Tibial nerve (tissue), 4 donors: ENCODE measurements around the gene PDE3B.
"Not testable (repeated sequence)": the region's sequence is repeated elsewhere in the genome, so short reads cannot be mapped to it uniquely, and the experiment has no call there.

Source experiments
- EP300 ChIP-seq, 2 donors: sonication (generic); formaldehyde crosslinking; IDR thresholded peaks; one replicate each; pipeline ENCODE4 v1.6.1; 2017; ENCODE audit warnings: antibody characterized with exemption in 2 of 2, mild to moderate bottlenecking in 1 of 2
- POLR2A ChIP-seq, 2 donors: fragments of 450-650 bp; IDR thresholded peaks; one replicate each; pipeline ENCODE4 v1.6.1; 2017; ENCODE audit warnings: antibody characterized with exemption in 2 of 2, mild to moderate bottlenecking in 2 of 2, moderate library complexity in 2 of 2
- TF ChIP-seq, protein P1 (sequence below), 5 experiments: fragments of 200-600 bp in 3 of 5; fragments of 450-650 bp in 2 of 5; sonication (generic) in 3 of 5; IDR thresholded peaks; one replicate each; pipeline ENCODE4 v1.5.1; 2016 to 2019; ENCODE audit warnings: antibody characterized with exemption in 5 of 5, mild to moderate bottlenecking in 3 of 5, moderate library complexity in 2 of 5

DNA sequence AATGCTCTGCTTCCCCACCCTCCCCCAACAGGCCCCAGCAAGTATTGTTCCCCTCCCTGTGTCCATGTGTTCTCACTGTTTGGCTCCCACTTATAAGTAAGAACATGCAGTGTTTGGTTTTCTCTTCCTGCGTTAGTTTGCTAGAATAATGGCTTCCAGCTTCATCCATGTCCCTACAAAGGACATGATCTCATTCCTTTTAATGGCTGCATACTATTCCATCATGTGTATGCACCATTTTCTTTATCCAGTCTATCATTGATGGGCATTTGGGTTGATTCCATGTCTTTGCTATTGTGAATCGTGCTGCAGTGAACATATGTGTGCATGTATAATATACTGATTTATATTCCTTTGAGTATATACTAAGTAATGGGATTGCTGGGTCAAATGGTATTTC is 52.1 kb downstream of the PDE3B start:
- TF ChIP-seq, protein P1, sequence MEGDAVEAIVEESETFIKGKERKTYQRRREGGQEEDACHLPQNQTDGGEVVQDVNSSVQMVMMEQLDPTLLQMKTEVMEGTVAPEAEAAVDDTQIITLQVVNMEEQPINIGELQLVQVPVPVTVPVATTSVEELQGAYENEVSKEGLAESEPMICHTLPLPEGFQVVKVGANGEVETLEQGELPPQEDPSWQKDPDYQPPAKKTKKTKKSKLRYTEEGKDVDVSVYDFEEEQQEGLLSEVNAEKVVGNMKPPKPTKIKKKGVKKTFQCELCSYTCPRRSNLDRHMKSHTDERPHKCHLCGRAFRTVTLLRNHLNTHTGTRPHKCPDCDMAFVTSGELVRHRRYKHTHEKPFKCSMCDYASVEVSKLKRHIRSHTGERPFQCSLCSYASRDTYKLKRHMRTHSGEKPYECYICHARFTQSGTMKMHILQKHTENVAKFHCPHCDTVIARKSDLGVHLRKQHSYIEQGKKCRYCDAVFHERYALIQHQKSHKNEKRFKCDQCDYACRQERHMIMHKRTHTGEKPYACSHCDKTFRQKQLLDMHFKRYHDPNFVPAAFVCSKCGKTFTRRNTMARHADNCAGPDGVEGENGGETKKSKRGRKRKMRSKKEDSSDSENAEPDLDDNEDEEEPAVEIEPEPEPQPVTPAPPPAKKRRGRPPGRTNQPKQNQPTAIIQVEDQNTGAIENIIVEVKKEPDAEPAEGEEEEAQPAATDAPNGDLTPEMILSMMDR (IDR thresholded peaks at IDR 0.05), result not testable (repeated sequence)
- TF ChIP-seq POLR2A, EP300 (IDR thresholded peaks at IDR 0.05): not testable (repeated sequence)
